Measurements from ENCODE around the gene GJD3. TPM values are rescaled to one million over a fixed set of nuclear protein-coding genes. Genes with fewer than 3 reads are reported as not detected.
A peak's percentile ranks its signal among the peaks of the same experiment; 100 is the strongest.

The GJD3 gene
- total and polyA plus RNA-seq, 2 experiments from 2014 or later = 1.4 TPM; not detected in 1

GRCh38 chr17:40331743-40332641 lies 32.5 kb downstream of the GJD3 start:
- TF ChIP-seq ZNF114 (CRISPR knock-in tag; IDR thresholded peaks at IDR 0.05) (no peak), ZNF331 (CRISPR knock-in tag; IDR thresholded peaks at IDR 0.05; ENCODE audit: low read depth) (no peak), EZH2 (IDR thresholded peaks at IDR 0.05; ENCODE audit: low read depth, unreplicated experiment) (no peak), EZH2phosphoT487 (IDR thresholded peaks at IDR 0.05; ENCODE audit: unreplicated experiment) (no peak), CREB1 (CRISPR knock-in tag; IDR thresholded peaks at IDR 0.05; ENCODE audit: low read depth) (no peak), POLR2AphosphoS5 (IDR thresholded peaks at IDR 0.05; ENCODE audit: low read depth) (no peak), ZNF462 (CRISPR knock-in tag; IDR thresholded peaks at IDR 0.05) (no peak), CTCF (conservative IDR thresholded peaks at IDR 0.05; ENCODE audit: low read depth in 2 of 2) (no peak), REST (IDR thresholded peaks at IDR 0.05; ENCODE audit: unreplicated experiment) (no peak), JUNB (IDR thresholded peaks at IDR 0.05; ENCODE audit: unreplicated experiment) (no peak), STAT1 (IDR thresholded peaks at IDR 0.05; ENCODE audit: unreplicated experiment) (no peak), NANOG (IDR thresholded peaks at IDR 0.05; ENCODE audit: borderline replicate concordance) (no peak), ETS1 (IDR thresholded peaks at IDR 0.05) (no peak)
- Histone ChIP-seq H4K20me1 (replicated peaks; ENCODE audit: insufficient read depth) (peaks cover 19% of the 10 kb centered on the region), H3K9me2 (ENCODE audit: insufficient read depth) (no peaks in the 10 kb centered on the region), H3K4me1 (ENCODE audit: insufficient read depth) (no peaks in the 10 kb centered on the region; the same call in 1 of the 2 replicates), H3K4me2 (no peak overlapping the region), H3K4me3 (no peak overlapping the region), H2AFZ (no peak overlapping the region), H3K27ac (ENCODE audit: low read depth) (no peak overlapping the region), H3K36me3 (ENCODE audit: insufficient read depth) (no peaks in the 10 kb centered on the region), H3K27me3 (ENCODE audit: insufficient read depth) (0 out of 2 replicates have a peak, but pooled peaks cover 3% of the 10 kb centered on the region), H3K79me2 (replicated peaks; ENCODE audit: insufficient read depth) (peaks cover 9% of the 10 kb centered on the region; the same call in 1 of the 2 replicates), H3F3A (replicated peaks; ENCODE audit: low read depth) (no peaks in the 10 kb centered on the region)
- H3K4me3 Mint-ChIP-seq = no peak overlapping the region
- H3K36me3 Mint-ChIP-seq (ENCODE audit: low read depth) = peaks cover 12% of the 10 kb centered on the region
- peaks cover 12% of the 10 kb centered on the region for H3K27me3 Mint-ChIP-seq (ENCODE audit: insufficient read depth, low read depth, poor library complexity)
- no peaks in the 10 kb centered on the region; the same call in 2 of the 3 replicates for H3K9me3 Mint-ChIP-seq
- peaks cover 26% of the 10 kb centered on the region for H3K4me1 Mint-ChIP-seq
- ATAC-seq (peak; percentile 60), DNase-seq (ENCODE audit: low spot score) (no peak)
- no peak overlapping the region for H3K27ac Mint-ChIP-seq

Data from GM23338 (cell line).